Cerebellar cortex (tissue), 1 donor: ENCODE results near the gene ZNF428.

Experiments
- DNase-seq: peaks from one replicate; pipeline ENCODE4 v3.0.0-alpha.2; 2015; ENCODE audit warnings: low spot score

The ZNF428 gene

GRCh38 chr19:43562226-43562697 lies 57.2 kb downstream of the ZNF428 start:
- DNase-seq: no peak

- DNase-seq: no peak
Observed at GRCh38 chr19:43561139-43561970, 58.1 kb downstream of the ZNF428 start.

GRCh38 chr19:43560687-43561086 lies 58.7 kb downstream of the ZNF428 start:
- no peak for DNase-seq
